ENCODE measurements around the gene KCNQ1. TPM values are rescaled to one million over a fixed set of nuclear protein-coding genes. Genes with fewer than 3 reads are reported as not detected.

Gene KCNQ1
- total RNA-seq, 4 donors from 2014 or later, result 0.81 to 2.2 (median 1.6) TPM

DNA sequence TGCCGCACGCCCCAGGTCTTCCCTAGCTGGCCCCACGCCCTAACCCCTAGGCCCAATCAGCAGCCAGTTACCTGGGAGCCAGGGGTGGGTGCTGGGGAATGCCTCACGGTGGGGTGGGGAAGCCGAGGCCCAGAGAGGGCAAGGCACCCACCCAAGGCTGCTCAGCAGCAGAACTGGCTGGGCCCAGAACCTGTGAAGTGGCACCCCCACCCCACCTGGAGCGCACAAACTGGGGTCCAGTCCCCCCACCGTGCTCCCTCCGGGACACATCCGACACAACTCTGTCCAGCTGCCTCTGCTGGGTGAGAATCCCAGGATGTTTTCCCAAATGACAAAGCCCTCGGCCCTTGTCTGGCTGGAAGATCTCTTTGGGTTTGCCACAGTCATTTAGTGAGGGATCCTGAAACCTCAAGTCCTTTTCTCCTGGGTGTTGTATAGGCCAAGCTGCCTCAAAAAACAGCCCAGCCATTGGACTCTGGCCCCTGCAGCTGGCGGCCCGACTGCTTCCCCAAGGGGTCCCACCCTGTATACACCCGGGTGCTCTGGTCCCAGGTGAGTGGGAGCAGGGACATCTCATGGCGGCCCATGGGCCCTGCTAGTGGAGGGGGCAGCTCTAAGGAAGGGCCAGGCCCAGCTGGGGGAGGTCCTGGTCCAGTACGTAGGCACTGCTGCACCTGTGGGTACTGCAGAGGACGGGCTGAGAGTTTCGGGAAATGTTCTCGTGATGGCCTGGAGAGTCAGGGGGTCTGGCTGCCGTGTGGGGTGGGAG is 23.4 kb upstream of the KCNQ1 start:
- H3K4me3 ChIP-seq (ENCODE audit: low read depth, poor library complexity, severe bottlenecking), result no peak overlapping the region
- no peak for TF ChIP-seq POLR2A (IDR thresholded peaks at IDR 0.05)
- TF ChIP-seq, protein P1, sequence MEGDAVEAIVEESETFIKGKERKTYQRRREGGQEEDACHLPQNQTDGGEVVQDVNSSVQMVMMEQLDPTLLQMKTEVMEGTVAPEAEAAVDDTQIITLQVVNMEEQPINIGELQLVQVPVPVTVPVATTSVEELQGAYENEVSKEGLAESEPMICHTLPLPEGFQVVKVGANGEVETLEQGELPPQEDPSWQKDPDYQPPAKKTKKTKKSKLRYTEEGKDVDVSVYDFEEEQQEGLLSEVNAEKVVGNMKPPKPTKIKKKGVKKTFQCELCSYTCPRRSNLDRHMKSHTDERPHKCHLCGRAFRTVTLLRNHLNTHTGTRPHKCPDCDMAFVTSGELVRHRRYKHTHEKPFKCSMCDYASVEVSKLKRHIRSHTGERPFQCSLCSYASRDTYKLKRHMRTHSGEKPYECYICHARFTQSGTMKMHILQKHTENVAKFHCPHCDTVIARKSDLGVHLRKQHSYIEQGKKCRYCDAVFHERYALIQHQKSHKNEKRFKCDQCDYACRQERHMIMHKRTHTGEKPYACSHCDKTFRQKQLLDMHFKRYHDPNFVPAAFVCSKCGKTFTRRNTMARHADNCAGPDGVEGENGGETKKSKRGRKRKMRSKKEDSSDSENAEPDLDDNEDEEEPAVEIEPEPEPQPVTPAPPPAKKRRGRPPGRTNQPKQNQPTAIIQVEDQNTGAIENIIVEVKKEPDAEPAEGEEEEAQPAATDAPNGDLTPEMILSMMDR (IDR thresholded peaks at IDR 0.05), result no peak
- intact Hi-C loops (cut with DNase I; ENCODE audit: low total_unique reads), result loop anchor here (2.0 kb wide), 1 partner anchor 115 kb away; no protein-coding TSS in a partner anchor
- 65 to 81% methylated on average over 14 of the region's 19 CpGs for WGBS, 2 donors
- DNase-seq (ENCODE audit: low spot score in 2 of 2), result no peak

DNA sequence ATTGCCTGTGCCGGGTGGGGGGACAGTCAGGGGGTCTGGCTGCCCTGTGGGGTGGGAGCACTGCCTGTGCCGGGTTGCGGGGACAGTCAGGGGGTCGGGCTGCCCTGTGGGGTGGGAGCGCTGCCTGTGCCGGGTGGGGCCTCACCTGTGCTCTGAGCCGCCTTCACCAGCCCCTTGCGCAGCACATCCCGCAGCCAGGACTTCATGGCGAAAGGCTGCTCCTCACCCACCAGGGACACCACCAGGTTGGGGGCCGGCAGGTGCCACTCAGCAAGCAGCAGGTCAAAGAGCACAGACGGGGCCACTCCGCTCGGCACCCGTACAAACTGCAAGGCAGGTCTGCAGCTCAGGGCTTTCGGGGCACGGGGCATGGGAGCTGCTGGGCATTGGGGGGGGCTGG is 22.8 kb upstream of the KCNQ1 start:
- 88 to 90% methylated on average over 12 to 14 of the region's 17 CpGs for WGBS, 2 donors
- TF ChIP-seq POLR2A (IDR thresholded peaks at IDR 0.05), result no peak
- TF ChIP-seq, protein P1 (IDR thresholded peaks at IDR 0.05), result no peak
- intact Hi-C loops (cut with DNase I; ENCODE audit: low total_unique reads), result loop anchor here (2.0 kb wide), 1 partner anchor 115 kb away; no protein-coding TSS in a partner anchor
- no peak overlapping the region for H3K4me3 ChIP-seq (ENCODE audit: low read depth, poor library complexity, severe bottlenecking)
- DNase-seq (ENCODE audit: low spot score in 2 of 2), result no peak

DNA sequence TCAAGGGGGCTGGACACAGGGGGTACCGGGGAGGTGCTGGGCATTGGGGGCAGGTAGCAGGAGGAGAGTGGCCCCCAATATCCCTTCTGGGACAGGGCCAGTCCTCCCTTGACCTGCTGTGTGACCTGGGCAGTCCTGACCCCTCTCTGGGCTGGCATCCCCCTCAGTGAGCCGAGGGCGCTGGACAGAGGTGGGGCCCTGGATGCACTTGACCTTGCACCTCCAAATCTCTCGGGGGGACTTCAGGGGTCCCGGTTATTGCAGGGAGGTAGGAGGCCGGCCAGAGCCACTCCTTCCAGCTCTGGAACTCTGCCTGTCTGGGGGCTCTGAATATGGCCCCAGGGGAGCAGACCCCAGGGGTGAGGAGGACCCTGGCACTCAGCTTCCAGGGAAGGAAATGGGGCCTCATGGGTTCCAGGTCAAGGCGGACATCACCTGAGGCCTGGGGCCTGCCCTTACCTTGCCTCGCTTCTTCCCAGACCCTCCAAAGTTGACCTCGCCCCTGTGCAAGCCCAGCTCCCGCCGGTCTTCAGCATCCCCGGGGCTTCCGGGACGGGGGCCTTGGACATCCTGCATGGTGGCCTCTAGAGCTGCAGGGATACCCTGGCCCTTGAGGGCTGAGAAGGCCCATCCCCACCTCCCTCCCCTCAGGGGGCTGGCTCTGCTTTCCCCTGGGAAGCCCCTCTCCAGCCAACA is 22.2 kb upstream of the KCNQ1 start:
- 83 to 88% methylated on average over 11 to 13 of the region's 14 CpGs for WGBS, 2 donors

DNA sequence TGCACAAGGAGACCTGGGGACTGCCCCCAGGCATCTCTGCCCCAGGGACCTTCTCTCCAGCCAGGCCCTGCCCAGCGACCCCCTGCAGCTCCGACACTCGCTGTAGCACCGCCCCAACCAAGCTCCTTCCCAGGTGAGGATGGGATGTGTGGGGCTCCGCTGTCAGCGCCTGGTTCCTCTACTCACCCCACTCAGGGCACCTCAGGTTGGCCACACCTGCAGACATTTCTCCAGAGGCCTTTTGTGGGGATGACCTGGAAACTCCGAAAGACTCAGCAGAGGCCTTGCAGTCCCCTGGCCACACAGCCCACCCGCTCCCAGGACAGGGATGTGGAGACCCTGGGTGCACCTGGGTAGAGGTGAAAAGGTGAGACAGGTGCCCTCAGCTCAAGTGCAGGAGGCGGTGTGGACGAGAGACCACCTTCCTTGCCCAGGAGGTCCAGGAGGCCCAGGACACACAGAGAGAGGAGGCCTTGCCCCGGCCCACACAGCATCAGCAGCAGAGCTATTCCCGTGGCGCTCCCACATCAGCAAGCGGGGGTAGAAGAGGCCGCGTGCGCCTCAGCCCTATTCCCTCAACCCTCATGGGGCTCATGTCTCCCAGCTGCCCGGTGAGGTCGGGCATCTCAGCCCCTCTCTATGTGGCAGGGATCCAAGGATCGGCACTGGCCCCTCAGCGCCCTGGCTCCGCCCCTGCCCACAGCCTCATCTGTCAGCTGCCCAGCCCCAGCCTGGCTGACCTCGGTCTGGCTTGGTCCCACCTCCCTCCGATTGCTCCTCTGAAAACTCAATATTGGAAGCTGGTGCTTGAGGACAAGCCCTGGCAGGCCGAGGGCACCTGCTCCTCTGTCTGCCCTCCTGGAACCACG is 21.4 kb upstream of the KCNQ1 start:
- DNase-seq (ENCODE audit: low spot score in 2 of 2), result no peak
- intact Hi-C loops (cut with DNase I; ENCODE audit: low total_unique reads), result no loop called here
- no peak overlapping the region for H3K4me3 ChIP-seq (ENCODE audit: low read depth, poor library complexity, severe bottlenecking)
- TF ChIP-seq, protein P1 (IDR thresholded peaks at IDR 0.05), result no peak
- no peak for TF ChIP-seq POLR2A (IDR thresholded peaks at IDR 0.05)
- WGBS, 2 donors, result 76% methylated on average over 14 to 26 of the region's 26 CpGs

More for the DNA sequence above, 22.2 kb upstream of the KCNQ1 start:
- no peak for DNase-seq (ENCODE audit: low spot score in 2 of 2)
- intact Hi-C loops (cut with DNase I; ENCODE audit: low total_unique reads), result no loop called here
- H3K4me3 ChIP-seq (ENCODE audit: low read depth, poor library complexity, severe bottlenecking), result no peak overlapping the region
- no peak for TF ChIP-seq POLR2A (IDR thresholded peaks at IDR 0.05)
- TF ChIP-seq, protein P1 (IDR thresholded peaks at IDR 0.05), result no peak

GRCh38 chr11:2424811-2425495 is 19.9 kb upstream of the KCNQ1 start:
- WGBS, 2 donors, result 85 to 87% methylated on average over 17 to 28 of the region's 28 CpGs
- no peak overlapping the region for H3K4me3 ChIP-seq (ENCODE audit: low read depth, poor library complexity, severe bottlenecking)
- TF ChIP-seq, protein P1 (IDR thresholded peaks at IDR 0.05), result no peak
- no peak for TF ChIP-seq POLR2A (IDR thresholded peaks at IDR 0.05)
- no peak for DNase-seq (ENCODE audit: low spot score in 2 of 2)
- intact Hi-C loops (cut with DNase I; ENCODE audit: low total_unique reads), result no loop called here

Measured in lower leg skin (tissue), 4 donors.